Calu3 (cell line): ENCODE measurements around the gene PDZD7. TPM values are rescaled to one million over a fixed set of nuclear protein-coding genes. Genes with fewer than 3 reads are reported as not detected.

ENCODE experiments used
- BruUV-seq: library from RNA; stranded (reverse); fragments of 400-500 nt; replicated peaks from 2 replicates; lab custom pipeline; 2021; lab: Mats Ljungman, UMichigan
- CTCF ChIA-PET: fragments of 300-600 bp; sonication (Branson Sonifier 250); formaldehyde crosslinking; loops from one replicate; lab custom pipeline; 2022; ENCODE audit warnings: antibody characterized with exemption; lab: Charles Lee
- DNase-seq: peaks from one replicate; pipeline ENCODE4 v3.0.0; 2022
- H3K27ac Mint-ChIP-seq: one replicate; pipeline ENCODE4 v1.8.0; 2022; ENCODE audit warnings: mixed read lengths; ENCODE audit not compliant: unreplicated experiment
- H3K27me3 Mint-ChIP-seq: one replicate; pipeline ENCODE4 v1.8.0; 2022; ENCODE audit warnings: mixed read lengths; ENCODE audit not compliant: unreplicated experiment
- H3K36me3 Mint-ChIP-seq: one replicate; pipeline ENCODE4 v1.8.0; 2022; ENCODE audit warnings: mild to moderate bottlenecking, moderate library complexity, mixed read lengths; ENCODE audit not compliant: insufficient read depth, unreplicated experiment
- H3K4me1 Mint-ChIP-seq: one replicate; pipeline ENCODE4 v1.8.0; 2022; ENCODE audit warnings: mild to moderate bottlenecking, low read depth, mixed read lengths; ENCODE audit not compliant: unreplicated experiment
- H3K4me3 Mint-ChIP-seq: one replicate; pipeline ENCODE4 v1.8.0; 2022; ENCODE audit warnings: mild to moderate bottlenecking, low read depth, moderate library complexity, mixed read lengths; ENCODE audit not compliant: unreplicated experiment
- H3K9me3 Mint-ChIP-seq: one replicate; pipeline ENCODE4 v1.8.0; 2022; ENCODE audit warnings: low read depth, mixed read lengths; ENCODE audit not compliant: unreplicated experiment
- intact Hi-C: fragments of 100-400 bp; cut with micrococcal nuclease; formaldehyde crosslinking; loops from one replicate; pipeline ENCODE4 v1.10.0; 2022; ENCODE audit not compliant: unreplicated experiment
- total RNA-seq: library from RNA; stranded (reverse); gene quantifications from 2 replicates; pipeline ENCODE4 v1.2.3, GENCODE V29; 2022
- TF ChIP-seq, protein P1 (sequence below): fragments of 200-600 bp; IDR thresholded peaks from one replicate; pipeline ENCODE4 v1.8.0; 2022; ENCODE audit warnings: antibody characterized with exemption; ENCODE audit not compliant: unreplicated experiment

Gene PDZD7
- total RNA-seq, 1 experiment from 2014 or later: 1.3 TPM

DNA sequence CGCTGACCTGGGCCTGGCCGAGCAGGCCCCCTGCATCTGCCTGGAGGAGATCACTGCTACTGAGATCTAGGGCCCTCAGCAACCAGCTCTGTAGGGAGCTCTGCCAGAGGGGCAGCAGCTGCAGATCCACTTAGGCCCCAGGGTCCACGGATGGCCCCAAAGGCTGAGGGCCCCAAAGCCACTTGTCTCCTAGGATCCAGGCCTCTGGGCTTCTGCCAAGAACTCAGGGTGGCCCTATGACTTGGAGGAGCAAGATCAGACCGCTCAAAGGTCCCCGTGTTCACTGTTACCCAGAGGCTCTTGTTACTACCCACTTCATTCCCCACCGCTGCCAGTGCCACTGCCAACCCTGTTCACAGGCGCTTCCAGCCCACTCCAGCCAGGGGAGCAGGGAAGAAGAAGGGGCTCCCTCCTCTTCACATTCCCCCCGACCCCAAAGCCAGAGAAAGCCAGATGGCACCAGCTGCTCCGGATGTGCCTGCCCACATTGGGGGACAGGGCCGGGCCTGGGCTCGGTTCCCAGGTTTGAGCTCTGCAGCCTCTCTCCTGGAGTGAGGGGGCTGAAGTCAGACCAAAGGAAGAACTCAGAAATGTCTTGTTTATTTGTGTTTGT is 23.7 kb downstream of the PDZD7 start:
- intact Hi-C loops: no loop called here
- Mint-ChIP-seq H3K27ac (no peak overlapping the region), H3K36me3 (no peaks in the 10 kb centered on the region), H3K27me3 (no peaks in the 10 kb centered on the region), H3K9me3 (no peaks in the 10 kb centered on the region), H3K4me1 (no peaks in the 10 kb centered on the region), H3K4me3 (no peak overlapping the region)
- TF ChIP-seq, protein P1, sequence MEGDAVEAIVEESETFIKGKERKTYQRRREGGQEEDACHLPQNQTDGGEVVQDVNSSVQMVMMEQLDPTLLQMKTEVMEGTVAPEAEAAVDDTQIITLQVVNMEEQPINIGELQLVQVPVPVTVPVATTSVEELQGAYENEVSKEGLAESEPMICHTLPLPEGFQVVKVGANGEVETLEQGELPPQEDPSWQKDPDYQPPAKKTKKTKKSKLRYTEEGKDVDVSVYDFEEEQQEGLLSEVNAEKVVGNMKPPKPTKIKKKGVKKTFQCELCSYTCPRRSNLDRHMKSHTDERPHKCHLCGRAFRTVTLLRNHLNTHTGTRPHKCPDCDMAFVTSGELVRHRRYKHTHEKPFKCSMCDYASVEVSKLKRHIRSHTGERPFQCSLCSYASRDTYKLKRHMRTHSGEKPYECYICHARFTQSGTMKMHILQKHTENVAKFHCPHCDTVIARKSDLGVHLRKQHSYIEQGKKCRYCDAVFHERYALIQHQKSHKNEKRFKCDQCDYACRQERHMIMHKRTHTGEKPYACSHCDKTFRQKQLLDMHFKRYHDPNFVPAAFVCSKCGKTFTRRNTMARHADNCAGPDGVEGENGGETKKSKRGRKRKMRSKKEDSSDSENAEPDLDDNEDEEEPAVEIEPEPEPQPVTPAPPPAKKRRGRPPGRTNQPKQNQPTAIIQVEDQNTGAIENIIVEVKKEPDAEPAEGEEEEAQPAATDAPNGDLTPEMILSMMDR: no peak
- CTCF ChIA-PET: no interaction called here
- no peak for DNase-seq
- no TSS peak for BruUV-seq

GRCh38 chr10:101006593-101007098 is 24.3 kb downstream of the PDZD7 start:
- Mint-ChIP-seq H3K27me3 (no peaks in the 10 kb centered on the region), H3K27ac (no peak overlapping the region), H3K9me3 (no peaks in the 10 kb centered on the region), H3K4me1 (no peaks in the 10 kb centered on the region), H3K4me3 (no peak overlapping the region), H3K36me3 (no peaks in the 10 kb centered on the region)
- TF ChIP-seq, protein P1: no peak
- intact Hi-C loops: no loop called here
- CTCF ChIA-PET: no interaction called here
- BruUV-seq: no TSS peak
- DNase-seq: no peak

GRCh38 chr10:101005869-101006567 is 24.9 kb downstream of the PDZD7 start:
- BruUV-seq: no TSS peak
- H3K4me3 Mint-ChIP-seq: no peak overlapping the region
- TF ChIP-seq, protein P1: no peak

DNA sequence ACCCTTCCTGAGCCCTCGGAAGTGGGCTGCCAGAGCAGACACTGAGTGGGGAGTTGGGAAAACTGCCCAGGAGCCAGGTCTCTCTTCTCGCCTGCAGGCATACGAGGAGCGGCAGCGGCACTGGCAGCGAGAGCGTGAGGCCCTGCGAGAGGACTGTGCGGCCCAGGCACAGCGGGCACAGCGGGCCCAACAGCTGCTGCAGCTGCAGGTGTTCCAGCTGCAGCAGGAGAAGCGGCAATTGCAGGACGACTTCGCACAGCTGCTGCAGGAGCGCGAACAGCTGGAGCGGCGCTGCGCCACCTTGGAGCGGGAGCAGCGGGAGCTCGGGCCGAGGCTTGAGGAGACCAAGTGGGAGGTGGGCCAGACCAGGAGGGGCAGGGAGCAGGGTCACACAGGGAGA is 25.6 kb downstream of the PDZD7 start:
- Mint-ChIP-seq H3K27me3 (no peaks in the 10 kb centered on the region), H3K9me3 (no peaks in the 10 kb centered on the region), H3K4me3 (no peak overlapping the region), H3K27ac (no peak overlapping the region), H3K4me1 (no peaks in the 10 kb centered on the region), H3K36me3 (peaks cover 8% of the 10 kb centered on the region)
- TF ChIP-seq, protein P1: no peak
- no peak for DNase-seq
- intact Hi-C loops: no loop called here
- BruUV-seq: no TSS peak
- CTCF ChIA-PET: no interaction called here

More at GRCh38 chr10:101005869-101006567, 24.9 kb downstream of the PDZD7 start:
- DNase-seq: no peak
- intact Hi-C loops: no loop called here
- H3K4me1 Mint-ChIP-seq: no peaks in the 10 kb centered on the region
- H3K36me3 Mint-ChIP-seq: peaks cover 3% of the 10 kb centered on the region
- no peaks in the 10 kb centered on the region for H3K27me3 Mint-ChIP-seq
- CTCF ChIA-PET: no interaction called here
- no peak overlapping the region for H3K27ac Mint-ChIP-seq
- H3K9me3 Mint-ChIP-seq: no peaks in the 10 kb centered on the region
